Activated CD4-positive, alpha-beta T cell treated with anti-CD3 and anti-CD28 coated beads, Interleukin-2, amount 50 U/mL, for 16 hours (primary cell): ENCODE measurements around the gene RBFOX2.

Source experiments
- DNase-seq: peaks from one replicate; pipeline ENCODE4 v3.0.0-alpha.2; 2020

The RBFOX2 gene

DNA sequence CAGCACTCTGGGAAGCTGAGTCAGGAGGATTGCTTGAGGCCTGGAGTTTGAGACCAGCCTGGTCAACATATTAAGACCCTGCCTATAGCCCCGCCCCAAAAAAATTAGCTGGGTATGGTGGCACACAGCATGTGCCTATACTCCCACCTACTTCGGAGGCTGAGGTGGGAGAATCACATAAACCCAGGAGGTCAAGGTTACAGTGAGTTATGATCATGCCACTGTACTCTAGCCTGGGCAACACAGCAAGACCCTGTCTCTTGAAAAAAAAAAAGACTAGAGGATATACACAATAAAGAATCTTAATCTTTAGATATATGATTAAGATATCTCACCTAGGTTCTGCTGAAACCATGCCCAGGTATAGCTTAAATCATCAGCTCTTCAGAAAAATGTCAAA is 174.3 kb downstream of the RBFOX2 start:
- no peak for DNase-seq

DNA sequence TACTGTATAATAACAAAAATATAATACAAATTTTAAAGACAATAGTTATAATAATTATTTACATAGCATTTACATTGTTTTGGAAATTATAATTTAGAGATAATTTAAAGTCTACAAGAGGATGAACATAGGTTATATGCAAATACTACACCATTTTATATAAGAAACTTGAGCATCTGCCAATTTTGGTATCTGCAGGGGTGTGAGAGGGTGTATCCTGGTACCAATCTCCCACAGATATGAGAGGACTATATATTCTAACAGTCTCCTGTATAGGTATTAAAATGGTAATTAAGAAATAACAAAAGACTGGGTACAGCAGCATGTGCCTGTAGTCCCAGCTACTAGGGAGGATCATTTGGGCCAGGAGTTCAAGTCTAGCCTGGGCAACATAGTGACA is 176.5 kb downstream of the RBFOX2 start:
- DNase-seq, result no peak

DNA sequence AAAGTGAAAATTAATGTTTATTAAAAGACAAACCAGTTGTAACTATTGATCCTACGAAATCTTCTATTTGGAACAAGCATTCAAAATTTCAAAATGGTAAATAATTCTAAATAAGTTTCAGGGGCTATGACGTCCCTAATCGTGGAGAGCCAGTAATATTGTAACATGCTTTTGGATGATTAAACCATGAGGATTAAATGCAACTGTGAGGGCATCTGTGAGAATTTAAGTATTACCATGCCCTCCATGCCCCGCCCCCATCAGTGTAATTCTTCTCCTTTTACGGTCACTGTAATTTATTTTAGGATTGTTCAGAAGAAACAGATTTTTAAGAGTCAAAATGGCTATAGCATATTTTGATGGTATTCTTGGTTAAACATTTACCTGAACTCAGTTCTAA is 177.8 kb downstream of the RBFOX2 start:
- no peak for DNase-seq

DNA sequence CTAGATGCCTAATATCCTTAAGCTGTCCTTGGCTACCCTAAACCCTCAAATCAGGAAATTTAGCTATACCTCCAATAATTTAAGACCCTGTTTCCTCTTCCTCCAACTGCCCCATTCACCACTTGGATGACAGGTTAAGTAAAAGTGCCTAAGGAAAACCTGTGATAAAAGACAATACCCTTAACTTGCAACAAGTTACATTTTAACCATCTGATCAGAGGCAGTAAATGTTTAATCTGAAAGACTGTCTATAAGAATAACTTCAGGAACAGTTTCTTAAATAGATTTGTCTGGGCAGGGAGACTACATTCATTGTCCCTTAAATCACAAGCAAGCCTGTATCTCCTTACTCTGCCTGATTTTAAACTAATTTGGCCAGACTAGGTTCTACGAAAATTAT is 181.8 kb downstream of the RBFOX2 start:
- no peak for DNase-seq

DNA sequence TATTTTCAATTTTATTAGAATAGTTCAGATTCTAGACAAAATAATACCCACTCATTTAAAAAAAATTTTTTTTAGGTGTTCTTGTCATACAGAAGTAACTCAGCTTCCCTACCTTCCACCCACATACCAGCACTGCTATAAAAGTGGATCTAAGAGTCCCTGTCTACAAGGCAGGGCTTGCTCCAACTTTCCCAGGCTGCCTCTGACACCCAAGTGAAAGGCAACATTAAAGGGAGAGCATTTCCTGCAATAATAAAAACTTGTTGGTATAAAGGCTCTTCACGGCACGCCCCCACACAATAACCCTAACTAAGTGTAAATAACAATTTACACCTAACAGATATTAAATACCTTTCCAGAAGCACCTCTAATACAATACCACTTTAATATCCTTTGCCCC is 183.7 kb downstream of the RBFOX2 start:
- DNase-seq, result no peak

DNA sequence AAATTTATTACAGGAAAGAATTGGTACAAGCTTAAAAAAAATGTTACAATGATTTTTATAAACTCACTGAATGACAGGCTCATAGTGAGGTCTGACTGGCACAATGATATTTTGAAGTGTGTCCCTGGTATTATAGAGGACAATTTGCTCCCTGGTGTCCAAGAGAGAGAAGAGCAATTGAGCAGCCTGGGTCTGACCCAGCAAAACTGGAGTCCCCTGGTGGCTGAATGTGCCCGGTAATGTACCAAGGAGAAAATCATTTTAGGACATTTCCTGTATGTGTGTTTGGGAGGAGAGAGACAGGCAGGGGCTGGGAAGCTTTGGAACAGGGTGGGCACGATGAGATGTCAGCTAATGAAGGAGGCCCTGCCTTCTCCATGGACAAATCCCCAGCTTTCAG is 185.7 kb downstream of the RBFOX2 start:
- no peak for DNase-seq

DNA sequence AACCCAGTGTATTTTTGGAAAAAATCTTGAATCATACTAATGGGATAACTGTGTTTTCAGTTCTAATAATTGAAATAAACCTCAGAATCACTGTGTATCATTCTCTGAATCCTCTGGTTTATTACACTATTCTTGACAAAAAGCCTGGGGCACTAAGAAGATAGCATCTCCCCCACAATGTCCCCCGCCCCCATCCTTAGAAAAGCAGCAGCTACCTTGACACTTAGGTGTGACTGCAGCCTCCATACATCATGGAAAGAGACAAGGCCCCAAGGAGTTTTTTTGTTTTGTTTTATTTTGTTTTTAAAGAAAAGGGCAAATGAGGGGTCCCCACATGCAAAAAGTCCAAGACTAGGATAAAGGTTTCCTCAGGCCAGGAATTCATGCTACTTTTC is 186.1 kb downstream of the RBFOX2 start:
- DNase-seq, result no peak

DNA sequence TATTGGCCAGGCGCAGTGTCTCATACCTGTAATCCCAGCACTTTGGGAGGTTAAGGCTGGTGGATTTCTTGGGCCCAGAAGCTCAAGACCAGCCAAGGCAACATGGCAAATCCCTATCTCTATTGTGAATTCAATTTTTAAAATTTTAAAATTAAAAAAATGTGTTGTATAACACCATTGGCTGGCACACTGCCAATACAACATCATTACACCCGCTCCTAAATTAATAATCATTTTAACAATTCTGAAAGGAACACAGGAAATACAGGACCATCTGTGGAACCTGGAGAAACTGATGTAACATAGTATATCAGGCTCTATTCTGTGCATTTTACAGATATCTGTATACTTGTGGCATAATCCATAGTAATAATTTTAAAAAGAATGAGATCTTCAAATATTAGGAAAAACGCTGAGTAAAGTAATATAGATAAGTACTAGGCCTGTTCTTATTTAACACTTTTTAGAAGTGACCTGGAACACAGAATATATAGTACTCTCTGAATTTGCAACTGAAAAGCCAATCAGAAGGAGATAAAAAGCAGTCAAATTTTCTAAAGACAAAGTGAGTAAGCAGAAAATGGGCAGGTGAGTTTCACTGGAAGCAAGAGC is 186.6 kb downstream of the RBFOX2 start:
- DNase-seq, result no peak

DNA sequence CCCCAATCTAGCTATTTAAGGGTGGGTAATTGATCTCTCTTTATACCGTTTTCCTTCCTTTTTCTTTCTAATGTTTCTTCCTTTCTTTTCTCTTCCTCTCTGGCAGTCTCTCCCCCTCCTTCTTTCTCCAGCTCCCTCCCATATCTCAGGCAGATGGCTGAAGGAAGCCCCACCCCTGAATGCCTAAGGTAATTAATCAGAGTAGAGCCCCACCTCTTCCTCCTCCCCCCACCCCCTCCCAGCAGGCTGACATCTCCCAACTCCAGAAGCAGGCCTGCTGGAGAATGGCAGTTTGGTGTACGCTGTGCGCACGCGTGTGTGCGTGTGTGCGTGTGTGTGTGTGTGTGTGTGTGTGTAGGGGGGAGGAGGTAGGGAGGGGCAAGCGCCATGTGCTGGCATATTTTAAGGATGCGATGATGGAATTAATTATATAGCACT is 188.3 kb downstream of the RBFOX2 start:
- DNase-seq, result no peak

DNA sequence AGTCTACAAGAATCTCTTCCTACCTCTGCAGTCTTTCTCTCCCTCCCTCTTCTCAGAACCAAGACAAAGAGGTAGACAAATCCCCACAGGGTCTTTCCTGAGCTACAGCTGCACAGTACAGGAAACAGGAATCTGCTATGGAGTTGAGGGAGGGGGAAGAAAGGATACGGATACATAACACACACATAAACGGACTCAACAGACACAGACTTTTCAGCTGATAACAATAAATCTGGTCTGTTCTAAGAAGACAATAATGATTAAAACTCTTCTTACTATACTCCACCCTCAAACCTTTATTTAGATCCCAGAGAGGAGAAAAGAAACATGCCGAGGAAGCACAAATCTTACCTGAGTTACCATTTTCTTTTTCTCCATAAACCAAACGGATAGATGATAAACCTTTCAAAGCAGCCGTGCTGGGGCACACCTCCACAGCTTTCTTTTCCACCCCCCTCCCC is 188.8 kb downstream of the RBFOX2 start:
- DNase-seq, result no peak

DNA sequence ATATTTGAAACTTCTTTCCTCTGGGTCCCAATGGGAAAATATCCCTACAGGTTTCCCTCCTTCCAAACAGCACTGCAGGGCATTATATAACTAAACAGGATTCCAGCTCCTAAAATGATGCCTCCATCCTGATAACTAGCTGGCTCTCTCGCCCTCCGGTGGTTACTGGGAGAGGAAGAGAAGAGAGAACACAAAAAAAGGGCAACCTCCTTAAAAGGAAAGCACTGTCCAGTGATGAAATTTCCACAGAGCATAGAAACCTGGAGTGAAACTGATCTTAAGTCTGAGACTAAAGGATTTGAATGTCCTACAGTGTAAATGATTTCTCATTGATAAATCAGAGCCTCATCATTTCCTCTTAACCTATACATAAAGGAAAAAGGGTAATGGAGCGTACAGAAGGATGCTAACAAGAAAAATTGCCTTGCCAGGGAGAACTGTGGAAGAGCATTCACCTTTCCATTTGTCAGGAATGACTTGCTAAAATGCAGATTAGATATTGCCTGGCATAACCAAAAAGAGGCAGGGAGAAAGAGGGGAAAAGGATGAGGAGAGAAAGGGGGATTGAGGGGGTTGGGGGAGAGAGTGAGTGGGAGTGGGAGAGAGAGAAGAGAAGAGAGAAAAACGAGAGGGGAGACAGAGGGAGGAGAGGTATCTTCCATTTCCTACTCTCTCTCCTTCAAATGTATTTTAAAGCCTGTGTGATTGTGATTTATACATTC is 189.6 kb downstream of the RBFOX2 start:
- DNase-seq, result no peak

DNA sequence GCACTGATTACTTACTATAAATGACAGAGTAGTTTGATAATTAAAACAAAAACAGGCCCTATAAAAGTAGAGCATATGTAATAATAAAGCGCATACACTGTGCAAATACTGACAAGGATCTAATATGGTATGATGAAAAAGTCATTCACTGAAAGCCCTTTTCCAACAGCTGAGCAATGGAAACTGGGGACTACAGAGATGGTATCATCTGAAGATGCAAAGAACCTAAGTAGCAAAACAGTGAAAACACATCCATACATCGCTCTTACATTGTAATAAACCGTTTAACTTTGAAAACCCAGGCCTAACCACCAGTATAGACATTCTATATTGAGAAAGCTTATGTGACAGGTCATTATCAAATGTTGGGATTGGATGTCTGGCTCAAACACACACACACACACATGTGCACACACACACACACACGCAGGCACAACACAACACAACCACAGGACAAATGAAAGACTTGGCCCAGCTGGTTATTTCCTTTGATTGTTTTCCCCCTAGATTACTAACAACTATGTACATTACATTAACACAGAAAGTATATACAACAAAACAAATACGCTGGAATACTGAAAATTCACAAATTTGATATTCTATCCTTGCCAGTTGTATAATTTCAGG is 191.4 kb downstream of the RBFOX2 start:
- DNase-seq, result no peak

DNA sequence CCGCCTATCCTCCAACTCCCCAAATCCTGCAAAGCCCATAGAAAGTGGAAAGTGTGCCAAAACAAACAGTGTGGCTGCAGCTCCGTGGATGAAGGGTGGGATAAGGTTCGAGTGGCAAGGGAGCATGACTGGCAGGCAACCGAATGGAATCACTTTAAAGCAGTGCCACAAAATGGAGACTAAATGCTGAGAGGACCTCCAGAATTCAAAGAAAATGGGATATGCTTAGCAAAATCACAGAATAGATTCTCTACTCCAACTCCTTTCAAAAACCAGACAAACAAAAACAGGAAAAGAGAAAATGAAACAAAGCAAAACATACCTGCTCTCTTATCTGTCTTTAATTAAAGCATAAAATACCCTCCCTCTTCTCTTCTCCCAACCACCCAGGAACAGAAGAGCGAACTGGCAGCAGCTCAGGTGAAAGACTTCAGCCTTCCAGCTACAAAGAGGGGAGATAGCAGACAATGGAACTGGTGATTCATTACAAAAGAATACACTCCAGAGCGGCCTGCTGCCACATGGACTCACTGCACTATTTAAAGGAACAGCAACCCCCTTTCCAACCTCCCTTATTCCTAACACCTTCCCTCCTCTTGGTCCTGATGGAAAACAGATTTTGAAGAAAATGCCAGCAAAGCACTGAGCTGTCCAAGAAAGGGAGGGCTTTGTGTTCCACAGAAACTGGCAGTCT is 192.5 kb downstream of the RBFOX2 start:
- no peak for DNase-seq

DNA sequence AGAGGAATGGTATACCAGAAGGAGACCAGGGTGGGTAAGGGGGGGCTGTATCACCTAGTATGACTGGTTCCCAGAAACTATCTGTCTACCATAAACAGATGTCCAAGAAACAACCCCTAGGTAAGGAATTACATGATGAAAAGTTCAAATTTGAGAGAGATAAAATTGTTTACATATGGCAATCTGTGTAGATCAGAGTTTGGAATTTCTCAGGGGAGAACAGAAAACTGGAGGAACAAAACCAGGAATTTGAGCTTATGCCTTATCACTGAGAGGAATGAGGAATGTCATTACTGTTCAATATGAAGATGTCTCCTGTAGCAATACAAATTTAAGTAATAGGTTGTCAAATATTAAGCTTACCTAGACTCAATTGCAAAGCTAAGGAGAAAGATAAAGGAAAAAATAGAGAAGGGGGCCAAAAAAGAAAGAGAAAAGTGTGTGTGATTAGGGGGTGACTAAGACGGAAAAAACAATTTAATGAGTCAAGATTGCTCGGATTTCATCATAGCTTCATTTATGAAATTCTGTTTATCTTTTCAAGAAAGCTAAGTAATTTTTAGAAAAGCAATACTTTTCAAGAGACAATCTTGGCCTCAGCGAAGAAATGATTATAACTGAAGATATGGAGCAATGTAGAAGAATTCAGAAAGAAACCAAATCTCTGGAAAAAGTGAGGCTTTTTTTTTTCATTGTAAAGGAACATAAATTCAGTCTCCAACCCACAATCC is 193.2 kb downstream of the RBFOX2 start:
- no peak for DNase-seq

DNA sequence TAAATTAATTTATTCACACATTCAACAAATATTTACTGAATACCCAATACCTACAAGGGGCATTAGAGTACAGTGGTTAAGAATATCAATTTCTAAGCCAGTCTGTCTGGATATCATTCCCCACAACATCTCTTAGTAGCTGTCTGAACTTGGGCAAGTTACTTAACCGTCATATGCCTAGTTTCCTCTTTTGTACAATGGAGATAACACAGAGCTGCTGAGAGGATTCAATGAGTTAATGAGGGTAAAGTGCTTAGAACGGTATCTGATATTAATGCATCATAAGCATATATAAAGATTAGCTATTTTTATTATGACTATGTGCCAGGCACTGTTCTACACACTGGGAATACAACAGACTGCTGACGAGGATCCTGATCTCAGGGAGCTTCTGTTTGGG is 194.6 kb downstream of the RBFOX2 start:
- DNase-seq, result no peak

DNA sequence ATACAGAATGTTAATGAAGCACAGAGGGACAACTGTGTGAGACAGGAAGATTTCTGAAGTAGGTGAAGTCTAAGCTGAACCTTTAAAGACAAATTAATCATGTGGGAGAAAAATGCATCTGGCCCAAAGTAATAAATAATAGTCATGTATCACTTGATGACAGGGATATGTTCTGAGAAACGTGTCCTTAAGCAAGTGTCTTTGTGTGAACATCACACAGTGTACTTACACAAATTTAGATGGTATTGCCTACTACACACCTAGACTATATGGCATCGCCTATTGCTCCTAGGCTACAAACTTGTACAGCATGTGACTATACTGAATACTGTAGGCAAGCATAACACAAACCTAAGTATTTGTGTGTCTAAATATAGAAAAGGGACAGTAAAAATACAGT is 198.3 kb downstream of the RBFOX2 start:
- DNase-seq, result no peak

DNA sequence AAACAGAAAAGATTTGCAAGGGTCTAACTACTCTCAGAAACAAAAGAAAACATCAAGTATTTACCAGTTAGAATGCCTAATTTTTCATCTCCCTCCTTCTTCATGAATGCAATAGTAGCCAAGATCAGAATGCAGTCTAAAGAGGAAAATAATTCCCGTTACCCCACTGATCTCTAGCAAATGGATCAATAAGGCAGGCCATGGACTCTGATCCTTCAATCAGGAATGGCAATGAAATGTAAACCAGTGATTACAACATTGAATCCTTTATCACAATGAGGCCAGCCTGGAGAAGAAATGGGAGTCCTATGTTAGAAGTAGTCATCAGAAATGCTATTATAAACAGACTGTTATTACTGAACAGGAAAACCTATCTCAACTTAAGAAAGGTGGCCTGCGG is 204.4 kb downstream of the RBFOX2 start:
- DNase-seq, result no peak

DNA sequence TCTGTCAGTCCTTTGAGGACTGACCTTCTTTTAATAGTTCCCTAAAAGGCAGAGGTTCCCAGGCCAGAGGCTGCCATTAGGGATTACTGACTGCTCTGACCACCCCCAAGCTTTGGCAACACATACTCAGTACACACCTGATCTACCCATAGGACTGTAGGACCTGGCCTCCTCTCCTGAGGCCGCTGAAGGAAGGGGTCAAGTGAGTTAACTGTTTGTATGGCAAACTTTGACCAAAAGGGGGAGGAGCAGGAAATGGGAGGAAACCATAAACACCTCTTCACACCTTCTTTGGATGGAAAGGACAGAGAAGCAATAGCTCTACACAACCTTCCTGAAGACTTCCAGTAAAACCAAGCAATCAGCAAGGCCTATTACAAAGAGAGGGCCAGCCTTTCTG is 207.0 kb downstream of the RBFOX2 start:
- DNase-seq, result no peak

DNA sequence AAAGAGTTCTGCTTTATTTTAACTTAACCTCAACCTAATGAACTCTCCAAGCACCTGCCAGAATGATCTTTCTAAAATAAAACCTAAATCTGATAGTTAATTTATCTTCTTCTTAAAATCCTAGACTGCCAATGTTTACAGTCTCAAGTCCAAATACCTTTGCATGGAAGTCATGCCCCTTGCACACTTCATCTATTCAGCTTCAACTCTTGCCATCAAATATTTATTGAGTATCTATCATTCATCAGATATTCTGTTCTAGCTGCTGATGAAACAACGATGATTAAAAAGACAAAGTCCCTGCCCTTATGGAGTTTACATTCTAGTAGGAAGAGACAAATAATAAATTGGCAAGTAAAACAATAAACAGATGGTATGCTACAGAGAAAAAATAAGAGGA is 209.2 kb downstream of the RBFOX2 start:
- no peak for DNase-seq

DNA sequence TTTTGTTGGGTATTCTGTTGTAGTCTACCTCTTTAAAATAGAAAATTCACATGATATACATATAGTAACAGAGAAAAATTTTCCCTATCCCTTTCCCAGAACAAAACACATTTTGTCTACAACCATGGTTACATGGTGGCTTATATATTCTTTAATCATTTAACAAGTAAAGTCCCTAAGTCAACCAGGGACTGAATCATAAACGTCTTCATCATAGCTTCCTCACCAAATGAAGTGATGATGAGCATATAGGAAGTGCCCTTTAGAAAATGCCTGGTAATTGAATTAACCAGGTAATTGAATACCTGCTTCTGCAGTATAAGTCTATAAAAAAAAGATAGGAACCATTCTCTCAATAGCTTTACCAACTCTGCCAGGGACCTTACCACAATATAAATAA is 209.7 kb downstream of the RBFOX2 start:
- DNase-seq, result no peak

DNA sequence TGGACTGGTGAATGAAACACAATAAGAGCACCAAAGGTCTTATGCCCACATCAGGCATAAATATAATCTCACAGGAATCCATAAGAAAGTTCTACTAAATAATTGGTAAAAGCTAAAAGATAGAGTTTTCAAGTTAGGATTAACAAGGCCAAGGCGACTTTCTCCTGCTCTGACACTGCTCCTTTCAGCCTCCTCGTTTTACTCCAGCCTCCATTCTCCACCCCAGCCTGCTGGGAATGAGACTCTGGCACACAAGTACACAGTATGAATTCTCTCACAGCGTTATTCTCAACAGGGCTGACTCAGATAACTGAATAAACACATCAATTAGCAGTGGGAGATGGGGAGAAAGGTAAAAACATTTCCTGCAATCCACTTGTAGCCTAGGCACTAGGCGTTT is 216.0 kb downstream of the RBFOX2 start:
- DNase-seq, result no peak

DNA sequence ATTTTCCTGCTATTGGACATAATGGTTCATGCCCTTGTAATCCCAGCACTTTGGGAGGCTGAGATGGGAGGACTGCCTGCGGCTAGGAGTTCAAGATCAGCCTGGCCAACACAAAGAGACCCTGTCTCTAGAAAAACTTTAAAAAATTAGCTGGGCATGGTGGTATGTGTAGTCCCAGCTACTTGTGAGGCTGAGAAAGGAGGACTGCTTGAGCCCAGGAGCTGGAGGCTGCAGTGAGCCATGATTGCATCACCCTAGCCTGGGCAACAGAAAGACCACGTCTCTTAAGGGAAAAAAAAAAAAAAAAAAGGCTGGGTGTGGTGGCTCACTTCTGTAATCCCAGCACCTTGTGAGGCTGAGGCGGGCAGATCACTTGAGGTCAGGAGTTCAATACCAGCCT is 217.0 kb downstream of the RBFOX2 start:
- no peak for DNase-seq

DNA sequence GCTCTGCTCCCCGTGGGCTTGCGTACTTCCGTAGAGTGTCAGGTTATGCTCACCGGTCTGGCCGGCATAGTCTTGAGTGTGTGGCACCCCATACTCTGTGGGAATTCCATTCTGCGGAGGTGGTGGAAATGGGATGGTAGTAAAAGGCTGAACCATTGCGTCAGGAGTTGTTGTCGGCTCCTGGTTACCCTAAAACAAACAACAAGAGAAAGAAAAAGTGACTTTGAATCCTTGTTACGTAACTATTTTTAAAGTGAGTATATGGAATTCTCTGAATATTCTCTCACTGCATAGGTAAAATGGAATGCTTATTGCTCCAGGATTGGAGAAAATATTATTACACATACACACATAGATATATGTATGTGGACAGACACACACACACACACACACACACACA is 218.8 kb downstream of the RBFOX2 start:
- DNase-seq, result no peak
